D721Med (cell line): Measurements from ENCODE around the gene MED31.
"Not testable (repeated sequence)": the region's sequence is repeated elsewhere in the genome, so short reads cannot be mapped to it uniquely, and the experiment has no call there.

Experiments used
- DNase-seq: peaks from one replicate; pipeline ENCODE4 v3.0.0; 2011; ENCODE audit warnings: low spot score; ENCODE audit not compliant: insufficient read length
- FAIRE-seq: peaks from 2 replicates; lab custom pipeline; 2011; peaks lifted over from hg19 to GRCh38; lab: Jason Lieb, UNC
- CTCF ChIP-seq: IDR thresholded peaks from 2 replicates; pipeline ENCODE4 v1.5.1; 2012; ENCODE audit warnings: mild to moderate bottlenecking, control low read depth; ENCODE audit not compliant: insufficient read depth; ENCODE audit errors: missing control alignments

Gene MED31

GRCh38 chr17:6695051-6695450 lies 43.6 kb upstream of the MED31 start:
- no peak for TF ChIP-seq CTCF
- FAIRE-seq (no peak), DNase-seq (no peak)

DNA sequence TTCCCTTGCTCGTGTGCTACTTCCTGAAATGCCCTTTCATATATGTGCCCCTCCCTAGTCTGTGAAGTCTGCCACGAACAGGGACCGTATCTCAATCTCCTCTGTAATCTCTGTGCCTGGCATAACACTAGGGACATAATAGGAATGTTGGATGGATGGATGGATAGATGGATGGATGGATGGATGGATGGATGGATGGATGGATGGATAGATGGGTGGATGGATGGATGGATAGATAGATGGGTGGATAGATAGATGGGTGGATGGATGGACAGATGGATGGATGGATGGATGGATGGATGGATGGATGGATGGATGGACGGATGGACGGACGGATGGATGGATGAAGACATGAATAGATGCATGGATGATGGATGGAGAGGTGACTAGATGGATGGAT lies 40.6 kb upstream of the MED31 start:
- FAIRE-seq, DNase-seq: not testable (repeated sequence)

DNA sequence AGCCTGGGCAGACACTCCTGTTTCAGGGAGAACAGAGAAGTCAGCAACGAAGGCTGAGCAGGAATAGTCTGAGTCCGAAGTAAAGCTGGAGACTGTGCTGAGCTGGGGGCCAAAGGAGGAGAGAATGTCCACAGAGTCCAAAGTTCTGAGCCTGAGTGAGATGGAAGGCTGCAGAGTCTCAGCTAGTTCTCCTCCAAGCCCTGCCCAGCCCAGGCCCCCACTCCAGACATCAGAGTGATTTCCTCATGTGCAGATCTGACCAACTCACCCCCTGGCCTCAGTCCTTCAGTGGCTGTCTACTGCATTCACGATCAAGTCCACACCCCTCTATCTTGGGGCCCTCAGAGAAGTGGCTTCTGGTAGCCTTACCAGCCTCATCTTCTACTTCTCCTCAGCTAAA lies 40.1 kb upstream of the MED31 start:
- FAIRE-seq (no peak), DNase-seq (no peak)
- TF ChIP-seq CTCF, result no peak

DNA sequence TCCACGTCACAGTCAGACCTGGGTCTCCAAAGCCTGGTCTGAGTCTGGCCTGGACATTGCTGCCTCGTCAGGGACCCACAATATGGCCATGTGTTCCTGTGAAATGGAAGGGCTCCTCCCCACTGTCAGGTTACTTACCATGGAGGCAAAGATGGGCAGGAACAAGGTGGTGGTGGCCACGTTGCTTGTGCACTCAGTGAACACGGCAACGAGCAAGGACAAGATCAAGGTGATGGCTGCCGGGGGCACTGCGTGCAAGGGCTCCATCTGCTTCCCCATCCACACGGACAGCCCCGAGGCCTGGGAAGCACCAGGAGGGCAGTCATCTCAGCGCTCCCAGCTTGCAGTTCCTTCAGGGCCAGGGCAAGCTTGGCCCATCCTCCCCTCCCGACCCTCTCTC lies 39.2 kb upstream of the MED31 start:
- no peak for DNase-seq
- TF ChIP-seq CTCF, result no peak
- FAIRE-seq, result no peak

- DNase-seq (no peak), FAIRE-seq (no peak)
- TF ChIP-seq CTCF, result no peak
Observed at GRCh38 chr17:6688944-6689343, 37.5 kb upstream of the MED31 start.

DNA sequence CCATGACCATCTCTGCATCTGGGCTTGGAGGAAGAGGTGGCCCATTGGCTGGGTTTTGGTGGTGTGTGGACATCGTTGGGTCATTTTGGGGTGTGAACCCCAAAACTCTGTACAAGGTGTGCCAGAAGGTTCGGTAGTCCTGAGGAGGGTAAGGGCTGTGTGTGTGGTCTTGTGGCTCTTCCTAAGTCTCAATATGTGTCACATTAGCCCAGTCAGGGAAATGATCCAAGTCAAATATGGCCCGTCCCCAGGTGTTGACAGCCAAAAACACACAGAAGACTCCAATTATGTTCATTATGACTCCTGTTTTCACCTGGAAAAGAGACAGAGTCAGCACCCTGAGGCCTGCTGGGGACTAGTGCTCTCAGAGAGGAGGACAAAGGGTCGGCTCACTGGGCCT lies 34.6 kb upstream of the MED31 start:
- DNase-seq (no peak), FAIRE-seq (no peak)
- no peak for TF ChIP-seq CTCF

- no peak for FAIRE-seq
- no peak for DNase-seq
- TF ChIP-seq CTCF, result no peak
Observed at GRCh38 chr17:6684881-6685767, 33.7 kb upstream of the MED31 start.

DNA sequence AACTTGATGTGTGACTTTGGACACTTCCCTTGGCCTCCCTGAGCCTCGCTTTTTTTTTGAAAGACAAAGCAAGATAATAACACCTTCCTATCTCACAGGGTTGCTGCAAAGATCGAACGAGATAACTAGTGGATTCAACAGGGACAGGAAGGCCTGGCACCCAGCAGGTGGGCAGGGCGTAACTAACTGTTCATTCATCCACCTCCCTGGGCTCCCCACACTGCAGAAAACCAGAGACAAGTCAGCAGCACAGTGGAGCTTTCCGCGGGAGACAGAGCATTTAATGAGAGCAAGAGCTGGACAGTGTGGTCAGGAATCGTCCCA lies 33.0 kb upstream of the MED31 start:
- FAIRE-seq, result no peak
- TF ChIP-seq CTCF, result no peak
- no peak for DNase-seq
